GM18951 (cell line): ENCODE data around the gene OTUD3.
"Not testable (repeated sequence)": the region's sequence is repeated elsewhere in the genome, so short reads cannot be mapped to it uniquely, and the experiment has no call there.

Experiments
- POLR2A ChIP-seq: IDR thresholded peaks from 4 replicates; pipeline ENCODE4 v1.6.1; 2011; ENCODE audit warnings: mild to moderate bottlenecking; ENCODE audit not compliant: insufficient read length, insufficient read depth; ENCODE audit errors: extremely low read depth
- in situ Hi-C: fragments of 300-500 bp; cut with MboI; formaldehyde crosslinking; loops from one replicate; pipeline ENCODE4 v1.12.0; 2022; ENCODE audit warnings: low sequenced_read_pairs, mixed read lengths, inconsistent platforms; ENCODE audit not compliant: unreplicated experiment

OTUD3 gene

GRCh38 chr1:19882111-19883071, at the start of gene OTUD3:
TSS of gene OTUD3 (plus strand) at chr1:19882395. CDS start at chr1:19882514, 119 bp downstream.
- peak; percentile 89 for TF ChIP-seq POLR2A
- in situ Hi-C loops = no loop called here

GRCh38 chr1:19835578-19835977, 46.6 kb upstream of the OTUD3 start:
- no peak for TF ChIP-seq POLR2A

GRCh38 chr1:19837866-19838265, 44.3 kb upstream of the OTUD3 start:
- in situ Hi-C loops = no loop called here
- no peak for TF ChIP-seq POLR2A

More at GRCh38 chr1:19835578-19835977, 46.6 kb upstream of the OTUD3 start:
- in situ Hi-C loops = no loop called here

- in situ Hi-C loops = no loop called here
- TF ChIP-seq POLR2A = no peak
Observed at GRCh38 chr1:19840228-19840627, 42.0 kb upstream of the OTUD3 start.

GRCh38 chr1:19844731-19845495, 37.3 kb upstream of the OTUD3 start:
- in situ Hi-C loops = no loop called here
- TF ChIP-seq POLR2A = no peak

- no peak for TF ChIP-seq POLR2A
Observed at GRCh38 chr1:19845555-19845954, 36.6 kb upstream of the OTUD3 start.

GRCh38 chr1:19846338-19846737, 35.9 kb upstream of the OTUD3 start:
- TF ChIP-seq POLR2A = no peak
- in situ Hi-C loops = no loop called here

More at GRCh38 chr1:19845555-19845954, 36.6 kb upstream of the OTUD3 start:
- in situ Hi-C loops = no loop called here

GRCh38 chr1:19847334-19847733, 34.9 kb upstream of the OTUD3 start:
- in situ Hi-C loops = not testable (repeated sequence)

- in situ Hi-C loops = not testable (repeated sequence)
Observed at GRCh38 chr1:19849307-19849706, 32.9 kb upstream of the OTUD3 start.

- in situ Hi-C loops = no loop called here
- no peak for TF ChIP-seq POLR2A
Observed at GRCh38 chr1:19850214-19850613, 32.0 kb upstream of the OTUD3 start.

- TF ChIP-seq POLR2A = no peak
- in situ Hi-C loops = no loop called here
Observed at GRCh38 chr1:19852036-19852435, 30.2 kb upstream of the OTUD3 start.

- no peak for TF ChIP-seq POLR2A
- in situ Hi-C loops = no loop called here
Observed at GRCh38 chr1:19854866-19855265, 27.3 kb upstream of the OTUD3 start.

GRCh38 chr1:19858893-19859292, 23.3 kb upstream of the OTUD3 start:
- TF ChIP-seq POLR2A = no peak
- in situ Hi-C loops = no loop called here

- in situ Hi-C loops = no loop called here
- no peak for TF ChIP-seq POLR2A
Observed at GRCh38 chr1:19859876-19860275, 22.3 kb upstream of the OTUD3 start.

- in situ Hi-C loops = no loop called here
- TF ChIP-seq POLR2A = no peak
Observed at GRCh38 chr1:19860418-19860817, 21.8 kb upstream of the OTUD3 start.
